Posterior cingulate gyrus (tissue), 11 donors: ENCODE measurements around the gene SNCAIP.
"Not testable (repeated sequence)": the region's sequence is repeated elsewhere in the genome, so short reads cannot be mapped to it uniquely, and the experiment has no call there.

Source experiments
- DNase-seq, 10 donors: peaks; one replicate each; pipeline versions ENCODE4 v3.0.0 to v3.0.0-alpha.2; 2020 to 2021; ENCODE audit warnings: mixed read lengths in 3 of 10
- intact Hi-C: fragments of 100-400 bp; cut with DNase I; formaldehyde crosslinking; loops from one replicate; pipeline ENCODE4 v1.15.1; 2023

Gene SNCAIP

GRCh38 chr5:122486616-122487015, 174.6 kb downstream of the SNCAIP start:
- intact Hi-C loops, DNase-seq: not testable (repeated sequence)

GRCh38 chr5:122490718-122491117, 178.7 kb downstream of the SNCAIP start:
- intact Hi-C loops: no loop called here

GRCh38 chr5:122492675-122493074, 180.6 kb downstream of the SNCAIP start:
- intact Hi-C loops: no loop called here
- DNase-seq: no peak

More at GRCh38 chr5:122490718-122491117, 178.7 kb downstream of the SNCAIP start:
- DNase-seq: no peak

- intact Hi-C loops: no loop called here
- DNase-seq: peak in 3 of 10 donors; percentile 48 to 88 (median 60)
Observed at GRCh38 chr5:122493091-122494021, 181.3 kb downstream of the SNCAIP start.

GRCh38 chr5:122494109-122494508, 182.1 kb downstream of the SNCAIP start:
- DNase-seq: no peak
- intact Hi-C loops: no loop called here

GRCh38 chr5:122498163-122498562, 186.1 kb downstream of the SNCAIP start:
- intact Hi-C loops: loop anchor here (5.0 kb wide), 1 partner anchor 306 kb away; no protein-coding TSS in a partner anchor

GRCh38 chr5:122499585-122499984, 187.5 kb downstream of the SNCAIP start:
- intact Hi-C loops: loop anchor here (5.0 kb wide), 1 partner anchor 307 kb away; no protein-coding TSS in a partner anchor

More at GRCh38 chr5:122498163-122498562, 186.1 kb downstream of the SNCAIP start:
- DNase-seq: peak in 5 of 10 donors; percentile 18 to 79 (median 33)

GRCh38 chr5:122500245-122501088, 188.4 kb downstream of the SNCAIP start:
- intact Hi-C loops: loop anchor here (5.0 to 10.0 kb wide), 2 partner anchors 844 to 1112 kb away; no protein-coding TSS in a partner anchor
- DNase-seq: peak in 6 of 10 donors; percentile 16 to 84 (median 46)

More at GRCh38 chr5:122499585-122499984, 187.5 kb downstream of the SNCAIP start:
- no peak for DNase-seq

GRCh38 chr5:122501089-122501435, 189.0 kb downstream of the SNCAIP start:
- DNase-seq: no peak
- intact Hi-C loops: loop anchor here (5.0 to 10.0 kb wide), 2 partner anchors 844 to 1111 kb away; no protein-coding TSS in a partner anchor

- intact Hi-C loops: loop anchor here (10.0 kb wide), 1 partner anchor 838 kb away; no protein-coding TSS in a partner anchor
- no peak for DNase-seq
Observed at GRCh38 chr5:122507045-122507444, 195.0 kb downstream of the SNCAIP start.

- DNase-seq: no peak
- intact Hi-C loops: loop anchor here (10.0 kb wide), 1 partner anchor 837 kb away; no protein-coding TSS in a partner anchor
Observed at GRCh38 chr5:122507581-122507980, 195.5 kb downstream of the SNCAIP start.

GRCh38 chr5:122508623-122509022, 196.6 kb downstream of the SNCAIP start:
- no peak for DNase-seq
- intact Hi-C loops: loop anchor here (10.0 kb wide), 1 partner anchor 836 kb away; no protein-coding TSS in a partner anchor
